GM12878 (cell line): ENCODE results near the gene SPEM2. TPM values are rescaled to one million over a fixed set of nuclear protein-coding genes. Genes with fewer than 3 reads are reported as not detected.

Experiments
- ATAC-seq: fragments of 200-7000 bp; cut with Tn5 transposase; 3 replicates; pipeline ENCODE4 v1.9.1; 2020; ENCODE audit warnings: mild to moderate bottlenecking, moderate library complexity
- BruUV-seq: library from RNA; stranded (reverse); fragments of 400-500 nt; replicated peaks from 2 replicates; lab custom pipeline; 2021; lab: Mats Ljungman, UMichigan
- CTCF ChIA-PET: fragments of 300-600 bp; sonication (Branson Sonifier 250); formaldehyde crosslinking; extraction: SDS; loops from one replicate; lab custom pipeline; 2021; ENCODE audit warnings: inconsistent platforms; lab: Yijun Ruan, JAX
- POLR2A ChIA-PET: fragments of 350-600 bp; formaldehyde crosslinking; extraction: SDS; loops from one replicate; lab custom pipeline; 2021; ENCODE audit warnings: inconsistent platforms; lab: Charles Lee
- RAD21 ChIA-PET: fragments of 300-600 bp; sonication (Branson Sonifier 250); formaldehyde crosslinking; loops from one replicate; lab custom pipeline; 2023; ENCODE audit warnings: antibody characterized with exemption; ENCODE audit not compliant: unreplicated experiment; lab: Charles Lee
- SMC1A ChIA-PET: fragments of 300-600 bp; sonication (Branson Sonifier 250); formaldehyde crosslinking; loops from one replicate; lab custom pipeline; 2023; ENCODE audit not compliant: unreplicated experiment, uncharacterized antibody; lab: Charles Lee
- DNase-seq: peaks from one replicate; pipeline ENCODE4 v3.0.0-alpha.2; 2011; ENCODE audit warnings: low read depth, low spot score
- FAIRE-seq: peaks from 3 replicates; lab custom pipeline; 2011; peaks lifted over from hg19 to GRCh38; lab: Jason Lieb, UNC
- H2AFZ ChIP-seq: 2 replicates; pipeline ENCODE4 v1.6.0; 2011; ENCODE audit warnings: low read depth, low read length, control low read depth; ENCODE audit not compliant: control insufficient read depth
- H3K27ac ChIP-seq: 2 replicates; pipeline ENCODE4 v1.5.1; 2011; ENCODE audit warnings: control low read depth; ENCODE audit not compliant: control insufficient read depth, insufficient read depth
- H3K27me3 ChIP-seq, 2 experiments: replicated peaks in 1 of 2; 2 replicates each; pipeline versions ENCODE4 v1.6.0 to v1.6.1; 2011; ENCODE audit warnings: low read length in 1 of 2; ENCODE audit not compliant: control insufficient read depth in 2 of 2, insufficient read depth in 2 of 2
- H3K36me3 ChIP-seq, 2 experiments: 2 replicates each; pipeline ENCODE4 v1.5.1; 2011; ENCODE audit warnings: low read length in 1 of 2; ENCODE audit not compliant: control insufficient read depth in 2 of 2, insufficient read depth in 2 of 2
- H3K4me1 ChIP-seq: 2 replicates; pipeline ENCODE4 v1.6.1; 2011; ENCODE audit warnings: mild to moderate bottlenecking, low read length, moderate library complexity, mixed read lengths; ENCODE audit not compliant: control insufficient read depth, insufficient read depth
- H3K4me2 ChIP-seq: 2 replicates; pipeline ENCODE4 v1.6.0; 2011; ENCODE audit warnings: control low read depth; ENCODE audit not compliant: control insufficient read depth, insufficient read depth
- H3K4me3 ChIP-seq: fragments of 200-600 bp; sonication (generic); 2 replicates; pipeline ENCODE4 v1.5.1; 2016
- H3K79me2 ChIP-seq: 2 replicates; pipeline ENCODE4 v1.6.0; 2011; ENCODE audit warnings: low read length; ENCODE audit not compliant: control insufficient read depth, insufficient read depth
- H3K9ac ChIP-seq: 2 replicates; pipeline ENCODE4 v1.8.0; 2011; ENCODE audit warnings: low read length, control low read depth, mixed read lengths; ENCODE audit not compliant: control insufficient read depth, insufficient read depth
- H3K9me3 ChIP-seq: replicated peaks from 3 replicates; pipeline ENCODE4 v1.5.1; 2011; ENCODE audit warnings: mild to moderate bottlenecking, low read length; ENCODE audit not compliant: control insufficient read depth, insufficient read depth
- H4K20me1 ChIP-seq: 2 replicates; pipeline ENCODE4 v1.6.0; 2011; ENCODE audit not compliant: control insufficient read depth, insufficient read depth
- CBX3 ChIP-seq: fragments of 200-600 bp; sonication (generic); IDR thresholded peaks from 2 replicates; pipeline ENCODE4 v1.6.1; 2016; ENCODE audit warnings: low read depth, borderline replicate concordance
- CBX5 ChIP-seq: sonication (generic); IDR thresholded peaks from 2 replicates; pipeline ENCODE4 v1.6.1; 2016; ENCODE audit warnings: low read depth, moderate library complexity, mild to moderate bottlenecking, inconsistent platforms
- CREB1 ChIP-seq: IDR thresholded peaks from 2 replicates; pipeline ENCODE4 v1.6.1; 2012; ENCODE audit warnings: low read depth, mild to moderate bottlenecking, inconsistent platforms
- EP300 ChIP-seq, 2 experiments: fragments of 150-350 bp in 1 of 2; IDR thresholded peaks; 2 replicates each; pipeline ENCODE4 v1.6.1; 2011 to 2012; ENCODE audit warnings: low read depth in 2 of 2, low read length in 2 of 2, borderline replicate concordance in 1 of 2, improper control_type of control experiment in 1 of 2, inconsistent platforms in 1 of 2; ENCODE audit not compliant: control insufficient read depth in 1 of 2
- HDGF ChIP-seq: fragments of 450-650 bp; IDR thresholded peaks from 2 replicates; pipeline ENCODE4 v1.6.1; 2016; ENCODE audit warnings: antibody characterized with exemption
- IRF5 ChIP-seq: fragments of 450-650 bp; IDR thresholded peaks from 2 replicates; pipeline ENCODE4 v1.6.1; 2017; ENCODE audit warnings: borderline replicate concordance
- LARP7 ChIP-seq: fragments of 450-650 bp; IDR thresholded peaks from 2 replicates; pipeline ENCODE4 v1.6.1; 2017; ENCODE audit warnings: mild to moderate bottlenecking
- MTA3 ChIP-seq: IDR thresholded peaks from 2 replicates; pipeline ENCODE4 v1.6.1; 2012; ENCODE audit warnings: low read length, inconsistent platforms, borderline replicate concordance
- PML ChIP-seq: IDR thresholded peaks from 2 replicates; pipeline ENCODE4 v1.6.1; 2012; ENCODE audit warnings: low read length, inconsistent platforms
- SIX5 ChIP-seq: IDR thresholded peaks from 2 replicates; pipeline ENCODE4 v1.6.1; 2011; ENCODE audit warnings: mild to moderate bottlenecking, low read depth, low read length, moderate library complexity; ENCODE audit not compliant: severe bottlenecking
- SREBF1 ChIP-seq: IDR thresholded peaks from 2 replicates; pipeline ENCODE4 v1.6.1; 2012; ENCODE audit warnings: mild to moderate bottlenecking, low read length
- TARDBP ChIP-seq: IDR thresholded peaks from 2 replicates; pipeline ENCODE4 v1.6.1; 2016; ENCODE audit warnings: borderline replicate concordance
- TCF12 ChIP-seq: IDR thresholded peaks from 2 replicates; pipeline ENCODE4 v1.6.1; 2011; ENCODE audit warnings: low read depth, mild to moderate bottlenecking, low read length
- TCF3 ChIP-seq: IDR thresholded peaks from 2 replicates; pipeline ENCODE4 v1.6.1; 2012; ENCODE audit warnings: low read depth, mild to moderate bottlenecking, low read length, borderline replicate concordance; ENCODE audit not compliant: insufficient read depth
- WGBS: methylation state at CpG from one replicate; pipeline ENCODE4 v1.1.6; 2016; ENCODE audit warnings: low lambda C conversion rate; ENCODE audit not compliant: insufficient replicate concordance, insufficient coverage; ENCODE audit errors: missing lambda C conversion rate; 5-methylcytosine and 5-hydroxymethylcytosine counted together
- in situ Hi-C: fragments of 300-500 bp; cut with MboI; formaldehyde crosslinking; loops from 9 replicates; pipeline ENCODE4 v1.14.3; 2018; ENCODE audit warnings: mixed read lengths
- intact Hi-C: fragments of 100-400 bp; cut with micrococcal nuclease; formaldehyde crosslinking; loops from one replicate; pipeline ENCODE4 v1.14.2; 2022; ENCODE audit not compliant: unreplicated experiment
- polyA plus RNA-seq, 11 experiments: library from polyadenylated mRNA; depleted of rRNA in 4 of 11; unstranded in 6 of 11; stranded (reverse) in 5 of 11; fragments of >200 nt; fragmentation: Nextera tagmentation in 4 of 11; fragmentation: Illumina TruSeq in 1 of 11; extraction: Ambion mirVana in 4 of 11; extraction: Trizol in 1 of 11; gene quantifications; 1 replicate in 1 of 11; 2 replicates in 10 of 11; pipeline versions ENCODE4 v1.2.1 to v1.2.3, GENCODE V29; 2011 to 2016; ENCODE audit warnings: inconsistent platforms in 2 of 11, missing spikeins in 2 of 11, low read depth in 1 of 11
- total RNA-seq, 4 experiments: library from RNA; depleted of rRNA in 3 of 4; stranded (reverse); fragments of >200 nt in 3 of 4; fragmentation: Illumina TruSeq in 1 of 4; extraction: Trizol in 1 of 4; gene quantifications; 2 replicates each; pipeline versions ENCODE4 v1.2.1 to v1.2.3, GENCODE V29; 2013 to 2021
- TF ChIP-seq, protein P1 (sequence below), 3 experiments: IDR thresholded peaks in 2 of 3; conservative IDR thresholded peaks in 1 of 3; 2 replicates each; pipeline ENCODE4 v1.5.1; 2011; ENCODE audit warnings: low read depth in 3 of 3, low read length in 3 of 3, mild to moderate bottlenecking in 3 of 3, control low read depth in 2 of 3, moderate library complexity in 2 of 3, inconsistent platforms in 1 of 3, mixed read lengths in 1 of 3; ENCODE audit not compliant: control insufficient read depth in 2 of 3, insufficient read depth in 1 of 3; ENCODE audit errors: extremely low read depth in 1 of 3
- TF ChIP-seq, protein P2 (sequence below): fragments of 450-650 bp; IDR thresholded peaks from 2 replicates; pipeline ENCODE4 v1.6.1; 2017; ENCODE audit warnings: mild to moderate bottlenecking
- TF ChIP-seq, protein P3 (sequence below): IDR thresholded peaks from 2 replicates; pipeline ENCODE4 v1.6.1; 2012; ENCODE audit warnings: low read length, inconsistent platforms

SPEM2 gene
- total and polyA plus RNA-seq, 10 of the 15 experiments (the other 5 are each of a cell fraction or from before 2014, with no cell fraction given): not detected

GRCh38 chr17:7405350-7406234 lies 19.8 kb upstream of the SPEM2 start:
- DNase-seq (no peak), ATAC-seq (no peak), FAIRE-seq (no peak)
- BruUV-seq: no TSS peak
- WGBS: 37% methylated on average over 19 of the region's 38 CpGs
- POLR2A ChIA-PET: interaction anchor here (0.6 to 1.8 kb wide), 2 partner anchors 34 to 121 kb away, joined by 3 to 14 read pairs; partner anchors contain the start of gene FGF11
- H3K79me2 ChIP-seq: peaks cover 2% of the 10 kb centered on the region
- CTCF ChIA-PET: interaction anchor here (0.6 to 0.8 kb wide), 2 partner anchors 50 to 63 kb away, joined by 3 to 4 read pairs; no protein-coding TSS in a partner anchor
- RAD21 ChIA-PET: no interaction called here
- intact Hi-C loops (no loop called here), in situ Hi-C loops (no loop called here)
- H3K4me3 ChIP-seq: peak overlapping the region; percentile 85; the same call in 1 of the 2 replicates
- peaks cover 0 to 6% of the 10 kb centered on the region in 2 experiments; a peak in 2 of 4 replicates for H3K27me3 ChIP-seq
- H3K9me3 ChIP-seq: no peaks in the 10 kb centered on the region
- SMC1A ChIA-PET: no interaction called here
- no peak overlapping the region for H3K9ac ChIP-seq
- peak overlapping the region; percentile 72 for H3K4me2 ChIP-seq
- H3K27ac ChIP-seq: no peak overlapping the region
- no peaks in the 10 kb centered on the region for H4K20me1 ChIP-seq
- H3K4me1 ChIP-seq: peaks cover 3% of the 10 kb centered on the region; the same call in 1 of the 2 replicates
- H2AFZ ChIP-seq: peak overlapping the region; percentile 96; the same call in 1 of the 2 replicates
- no peaks in the 10 kb centered on the region for H3K36me3 ChIP-seq
- TF ChIP-seq CREB1 (no peak), LARP7 (no peak), HDGF (no peak), SIX5 (no peak), MTA3 (no peak), CBX5 (no peak), CBX3 (no peak), TCF3 (no peak), SREBF1 (no peak), IRF5 (no peak), PML (no peak), TCF12 (no peak), EP300 (IDR thresholded peaks at IDR 0.05; ENCODE audit: borderline replicate concordance in 1 of 2, control insufficient read depth in 1 of 2, low read depth in 2 of 2, low read length in 2 of 2) (no peak), TARDBP (no peak)
- TF ChIP-seq, protein P1, sequence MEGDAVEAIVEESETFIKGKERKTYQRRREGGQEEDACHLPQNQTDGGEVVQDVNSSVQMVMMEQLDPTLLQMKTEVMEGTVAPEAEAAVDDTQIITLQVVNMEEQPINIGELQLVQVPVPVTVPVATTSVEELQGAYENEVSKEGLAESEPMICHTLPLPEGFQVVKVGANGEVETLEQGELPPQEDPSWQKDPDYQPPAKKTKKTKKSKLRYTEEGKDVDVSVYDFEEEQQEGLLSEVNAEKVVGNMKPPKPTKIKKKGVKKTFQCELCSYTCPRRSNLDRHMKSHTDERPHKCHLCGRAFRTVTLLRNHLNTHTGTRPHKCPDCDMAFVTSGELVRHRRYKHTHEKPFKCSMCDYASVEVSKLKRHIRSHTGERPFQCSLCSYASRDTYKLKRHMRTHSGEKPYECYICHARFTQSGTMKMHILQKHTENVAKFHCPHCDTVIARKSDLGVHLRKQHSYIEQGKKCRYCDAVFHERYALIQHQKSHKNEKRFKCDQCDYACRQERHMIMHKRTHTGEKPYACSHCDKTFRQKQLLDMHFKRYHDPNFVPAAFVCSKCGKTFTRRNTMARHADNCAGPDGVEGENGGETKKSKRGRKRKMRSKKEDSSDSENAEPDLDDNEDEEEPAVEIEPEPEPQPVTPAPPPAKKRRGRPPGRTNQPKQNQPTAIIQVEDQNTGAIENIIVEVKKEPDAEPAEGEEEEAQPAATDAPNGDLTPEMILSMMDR (IDR thresholded peaks at IDR 0.05 in 2 of 3, conservative IDR thresholded peaks at IDR 0.05 in 1 of 3; ENCODE audit: control insufficient read depth in 2 of 3, extremely low read depth in 1 of 3, insufficient read depth in 1 of 3, low read depth in 3 of 3, low read length in 3 of 3): no peak
- TF ChIP-seq, protein P2, sequence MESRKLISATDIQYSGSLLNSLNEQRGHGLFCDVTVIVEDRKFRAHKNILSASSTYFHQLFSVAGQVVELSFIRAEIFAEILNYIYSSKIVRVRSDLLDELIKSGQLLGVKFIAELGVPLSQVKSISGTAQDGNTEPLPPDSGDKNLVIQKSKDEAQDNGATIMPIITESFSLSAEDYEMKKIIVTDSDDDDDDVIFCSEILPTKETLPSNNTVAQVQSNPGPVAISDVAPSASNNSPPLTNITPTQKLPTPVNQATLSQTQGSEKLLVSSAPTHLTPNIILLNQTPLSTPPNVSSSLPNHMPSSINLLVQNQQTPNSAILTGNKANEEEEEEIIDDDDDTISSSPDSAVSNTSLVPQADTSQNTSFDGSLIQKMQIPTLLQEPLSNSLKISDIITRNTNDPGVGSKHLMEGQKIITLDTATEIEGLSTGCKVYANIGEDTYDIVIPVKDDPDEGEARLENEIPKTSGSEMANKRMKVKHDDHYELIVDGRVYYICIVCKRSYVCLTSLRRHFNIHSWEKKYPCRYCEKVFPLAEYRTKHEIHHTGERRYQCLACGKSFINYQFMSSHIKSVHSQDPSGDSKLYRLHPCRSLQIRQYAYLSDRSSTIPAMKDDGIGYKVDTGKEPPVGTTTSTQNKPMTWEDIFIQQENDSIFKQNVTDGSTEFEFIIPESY: no peak
- TF ChIP-seq, protein P3, sequence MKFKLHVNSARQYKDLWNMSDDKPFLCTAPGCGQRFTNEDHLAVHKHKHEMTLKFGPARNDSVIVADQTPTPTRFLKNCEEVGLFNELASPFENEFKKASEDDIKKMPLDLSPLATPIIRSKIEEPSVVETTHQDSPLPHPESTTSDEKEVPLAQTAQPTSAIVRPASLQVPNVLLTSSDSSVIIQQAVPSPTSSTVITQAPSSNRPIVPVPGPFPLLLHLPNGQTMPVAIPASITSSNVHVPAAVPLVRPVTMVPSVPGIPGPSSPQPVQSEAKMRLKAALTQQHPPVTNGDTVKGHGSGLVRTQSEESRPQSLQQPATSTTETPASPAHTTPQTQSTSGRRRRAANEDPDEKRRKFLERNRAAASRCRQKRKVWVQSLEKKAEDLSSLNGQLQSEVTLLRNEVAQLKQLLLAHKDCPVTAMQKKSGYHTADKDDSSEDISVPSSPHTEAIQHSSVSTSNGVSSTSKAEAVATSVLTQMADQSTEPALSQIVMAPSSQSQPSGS: no peak
